ENCODE results near the gene RUFY3.

GRCh38 chr4:70778888-70779422 lies 57.2 kb downstream of the RUFY3 start:
- TF ChIP-seq POLR2A (IDR thresholded peaks at IDR 0.05; ENCODE audit: low read depth, low read length) (no peak), ELK1 (IDR thresholded peaks at IDR 0.05; ENCODE audit: borderline replicate concordance, low read depth, low read length) (no peak), CTCF (conservative IDR thresholded peaks at IDR 0.05; ENCODE audit: low read depth, low read length) (no peak)

All from IMR-90 (cell line).